ENCODE measurements around the gene PAPSS1. TPM values are rescaled to one million over a fixed set of nuclear protein-coding genes. Genes with fewer than 3 reads are reported as not detected.
A peak's percentile ranks its signal among the peaks of the same experiment; 100 is the strongest.
"Not testable (repeated sequence)": the region's sequence is repeated elsewhere in the genome, so short reads cannot be mapped to it uniquely, and the experiment has no call there.

Gene PAPSS1
- total and polyA plus RNA-seq, 2 experiments from 2014 or later, result 69.6 to 69.9 TPM

DNA sequence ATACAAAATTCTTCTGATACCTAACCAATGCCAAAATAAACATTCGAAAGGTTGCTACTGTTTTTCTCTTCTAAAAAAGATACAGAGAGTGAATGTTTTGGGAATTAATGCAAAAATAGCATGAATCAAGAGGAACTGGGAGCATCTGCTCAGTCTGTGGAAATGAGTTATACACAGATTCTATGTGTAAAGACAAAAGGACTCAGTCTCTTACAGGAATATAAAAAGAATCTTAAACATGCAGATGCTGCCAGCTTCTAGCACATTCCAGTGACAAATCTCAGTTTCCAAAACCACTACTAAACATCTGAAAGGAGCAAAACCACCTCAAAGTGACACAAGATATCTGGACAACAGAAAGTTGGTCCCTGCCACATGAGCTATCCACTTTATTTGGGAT is 55.0 kb downstream of the PAPSS1 start:
- H3K4me1 ChIP-seq (ENCODE audit: insufficient read depth), result peaks cover 20% of the 10 kb centered on the region
- peak overlapping the region; percentile 13; the same call in 1 of the 2 replicates for H3K4me3 ChIP-seq
- H3F3A ChIP-seq (ENCODE audit: insufficient read depth), result peaks cover 9% of the 10 kb centered on the region; the same call in 1 of the 2 replicates
- in situ Hi-C loops (cut with MboI), result loop anchor here (25.0 kb wide), 2 partner anchors 278 to 628 kb away; partner anchors contain the start of gene DKK2
- peak overlapping the region; percentile 32; the same call in 1 of the 2 replicates for H3K9ac ChIP-seq
- H3K9me2 ChIP-seq (ENCODE audit: insufficient read depth), result no peaks in the 10 kb centered on the region
- H4K20me1 ChIP-seq (ENCODE audit: insufficient read depth), result no peaks in the 10 kb centered on the region
- peak overlapping the region; percentile 52 for H3K4me2 ChIP-seq (ENCODE audit: unreplicated experiment)
- H3K27ac ChIP-seq, result peak overlapping the region; percentile 35
- peaks cover 5% of the 10 kb centered on the region; the same call in 1 of the 2 replicates for H3K79me2 ChIP-seq (ENCODE audit: insufficient read depth)
- no peaks in the 10 kb centered on the region for H3K9me3 ChIP-seq (ENCODE audit: low read depth)
- no peaks in the 10 kb centered on the region for H3K27me3 ChIP-seq (replicated peaks; ENCODE audit: insufficient read depth)
- no peaks in the 10 kb centered on the region for H3K36me3 ChIP-seq (ENCODE audit: low read depth)
- TF ChIP-seq EZH2 (IDR thresholded peaks at IDR 0.05; ENCODE audit: insufficient read depth, poor library complexity, severe bottlenecking), result no peak
- 0 out of 2 replicates have a peak, but pooled peaks have one; percentile 11 for TF ChIP-seq EZH2phosphoT487 (IDR thresholded peaks at IDR 0.05; ENCODE audit: insufficient read depth, low read depth)
- 4 to 17% methylated on average over 1 of the region's 1 CpG for whole genome bisulfite sequencing, 2 experiments (ENCODE audit: low coverage in 1 of 2, low lambda C conversion rate in 2 of 2, missing lambda C conversion rate in 2 of 2)
- 0 out of 2 replicates have a peak overlapping the region, but pooled peaks have one; percentile 34 for H2AFZ ChIP-seq
- DNase-seq, result peak; percentile 45

DNA sequence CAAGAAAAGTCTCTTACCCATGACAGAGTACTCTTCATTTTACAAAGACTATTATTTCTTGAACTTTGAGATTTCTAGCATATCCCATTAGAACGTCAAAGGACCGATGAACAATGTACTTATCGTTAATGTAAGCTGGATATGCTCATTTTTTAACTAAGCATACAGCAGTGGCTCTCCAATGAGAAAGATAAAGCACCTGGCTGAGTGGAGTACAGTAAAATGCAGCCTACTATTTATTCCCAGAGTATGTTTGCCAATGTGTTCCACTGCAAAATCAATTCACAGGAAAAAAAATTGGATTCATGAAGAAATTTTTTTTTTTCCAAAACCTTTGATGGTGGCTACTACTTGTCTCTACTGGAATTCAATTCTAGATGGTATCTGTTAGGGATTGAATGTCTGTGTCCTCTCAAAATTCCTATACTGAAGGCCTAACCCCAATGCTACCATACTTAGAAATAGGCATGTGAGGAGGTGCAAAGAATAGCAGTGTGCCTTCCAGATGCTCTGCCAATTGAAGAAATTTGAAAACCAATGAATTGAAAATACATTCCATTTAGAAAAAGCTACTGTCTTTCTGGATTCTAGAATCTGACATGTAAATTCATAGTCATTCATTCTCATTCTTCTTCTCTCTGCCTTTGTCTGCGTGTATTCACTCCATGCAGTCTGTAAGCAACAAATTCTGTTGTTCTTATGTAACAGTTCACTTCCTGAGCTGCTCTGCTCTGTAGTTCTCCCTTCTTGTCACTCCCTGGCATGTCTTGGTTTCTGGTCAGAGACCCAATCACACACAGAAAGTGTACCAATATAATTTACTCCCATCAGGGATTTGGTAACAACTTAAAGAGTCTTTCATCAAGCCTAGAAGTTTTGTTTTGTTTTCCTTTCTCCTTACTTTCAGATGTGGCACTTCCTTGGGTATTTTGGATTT is 61.4 kb downstream of the PAPSS1 start:
- TF ChIP-seq EZH2phosphoT487 (IDR thresholded peaks at IDR 0.05; ENCODE audit: insufficient read depth, low read depth) (no peak), EZH2 (IDR thresholded peaks at IDR 0.05; ENCODE audit: insufficient read depth, poor library complexity, severe bottlenecking) (no peak)
- Histone ChIP-seq H2AFZ (no peak overlapping the region), H3K9me3 (ENCODE audit: low read depth) (no peaks in the 10 kb centered on the region), H3K79me2 (ENCODE audit: insufficient read depth) (peaks cover 5% of the 10 kb centered on the region; the same call in 1 of the 2 replicates), H3F3A (ENCODE audit: insufficient read depth) (no peaks in the 10 kb centered on the region), H3K9me2 (ENCODE audit: insufficient read depth) (no peaks in the 10 kb centered on the region), H3K9ac (no peak overlapping the region), H4K20me1 (ENCODE audit: insufficient read depth) (no peaks in the 10 kb centered on the region), H3K4me1 (ENCODE audit: insufficient read depth) (no peaks in the 10 kb centered on the region), H3K36me3 (ENCODE audit: low read depth) (peaks cover 5% of the 10 kb centered on the region; the same call in 1 of the 2 replicates), H3K27me3 (replicated peaks; ENCODE audit: insufficient read depth) (no peaks in the 10 kb centered on the region), H3K4me2 (ENCODE audit: unreplicated experiment) (no peak overlapping the region), H3K27ac (no peak overlapping the region), H3K4me3 (no peak overlapping the region)
- DNase-seq, result no peak
- WGBS, 2 experiments (ENCODE audit: low coverage in 1 of 2, low lambda C conversion rate in 2 of 2, missing lambda C conversion rate in 2 of 2), result 77 to 83% methylated on average over 4 of the region's 4 CpGs
- in situ Hi-C loops (cut with MboI), result loop anchor here (25.0 kb wide), 2 partner anchors 271 to 621 kb away; partner anchors contain the start of gene DKK2

DNA sequence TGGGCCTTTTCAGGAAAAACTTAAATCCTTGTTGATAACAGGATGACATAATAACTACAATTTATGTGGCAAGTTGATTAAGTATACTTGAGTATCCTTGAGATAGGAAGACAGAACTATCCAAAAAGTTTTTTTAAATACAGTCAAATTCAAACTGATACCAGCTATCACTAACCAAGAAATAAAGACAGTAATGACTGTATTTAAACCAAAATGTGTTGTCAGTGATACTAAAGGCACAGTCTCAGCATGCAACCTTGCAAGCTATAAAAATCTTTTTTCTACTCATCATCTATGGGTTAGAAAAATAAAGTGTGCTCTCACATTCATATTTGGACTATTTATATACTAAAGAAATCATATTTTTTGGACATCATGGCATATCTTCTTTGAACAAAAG is 64.7 kb downstream of the PAPSS1 start:
- no peaks in the 10 kb centered on the region for H3K9me2 ChIP-seq (ENCODE audit: insufficient read depth)
- no peaks in the 10 kb centered on the region for H4K20me1 ChIP-seq (ENCODE audit: insufficient read depth)
- no peaks in the 10 kb centered on the region for H3F3A ChIP-seq (ENCODE audit: insufficient read depth)
- no peak for TF ChIP-seq EZH2 (IDR thresholded peaks at IDR 0.05; ENCODE audit: insufficient read depth, poor library complexity, severe bottlenecking)
- TF ChIP-seq EZH2phosphoT487 (IDR thresholded peaks at IDR 0.05; ENCODE audit: insufficient read depth, low read depth), result no peak
- no peaks in the 10 kb centered on the region for H3K27me3 ChIP-seq (replicated peaks; ENCODE audit: insufficient read depth)
- no peak overlapping the region for H3K9ac ChIP-seq
- H3K4me2 ChIP-seq (ENCODE audit: unreplicated experiment), result no peak overlapping the region
- in situ Hi-C loops (cut with MboI), result loop anchor here (25.0 kb wide), 2 partner anchors 268 to 618 kb away; partner anchors contain the start of gene DKK2
- 0 out of 2 replicates have a peak, but pooled peaks cover under 1% of the 10 kb centered on the region for H3K4me1 ChIP-seq (ENCODE audit: insufficient read depth)
- H3K27ac ChIP-seq, result no peak overlapping the region
- no peak overlapping the region for H3K4me3 ChIP-seq
- H3K79me2 ChIP-seq (ENCODE audit: insufficient read depth), result no peaks in the 10 kb centered on the region
- no peak overlapping the region for H2AFZ ChIP-seq
- DNase-seq, result no peak
- H3K9me3 ChIP-seq (ENCODE audit: low read depth), result no peaks in the 10 kb centered on the region
- H3K36me3 ChIP-seq (ENCODE audit: low read depth), result peaks cover 27% of the 10 kb centered on the region

DNA sequence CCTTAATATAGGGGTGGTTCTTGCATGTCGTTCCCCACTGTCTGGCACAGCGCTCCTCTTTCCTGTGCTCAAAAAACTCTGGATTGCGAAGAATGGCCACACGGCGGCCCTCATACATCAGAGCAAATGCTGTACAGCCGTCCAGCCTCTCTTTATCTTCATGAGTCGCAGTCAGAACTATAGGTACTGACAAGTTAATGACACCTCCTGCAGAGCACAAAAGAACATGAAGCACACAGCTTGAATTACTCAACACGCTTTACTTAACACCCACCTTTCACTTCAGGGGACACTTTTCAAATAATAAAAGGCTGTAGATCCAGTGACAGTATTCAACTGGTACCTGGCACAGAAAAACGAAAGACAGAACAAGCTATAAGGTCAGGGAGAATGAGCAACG is 65.3 kb downstream of the PAPSS1 start:
- H3K4me3 ChIP-seq, result no peak overlapping the region
- no peaks in the 10 kb centered on the region for H3F3A ChIP-seq (ENCODE audit: insufficient read depth)
- H4K20me1 ChIP-seq (ENCODE audit: insufficient read depth), result no peaks in the 10 kb centered on the region
- H3K27ac ChIP-seq, result no peak overlapping the region
- 81 to 83% methylated on average over 10 of the region's 10 CpGs for WGBS, 2 experiments (ENCODE audit: low coverage in 1 of 2, low lambda C conversion rate in 2 of 2, missing lambda C conversion rate in 2 of 2)
- H3K27me3 ChIP-seq (replicated peaks; ENCODE audit: insufficient read depth), result no peaks in the 10 kb centered on the region
- no peak overlapping the region for H3K4me2 ChIP-seq (ENCODE audit: unreplicated experiment)
- H3K4me1 ChIP-seq (ENCODE audit: insufficient read depth), result peaks cover 6% of the 10 kb centered on the region; the same call in 1 of the 2 replicates
- no peaks in the 10 kb centered on the region for H3K9me2 ChIP-seq (ENCODE audit: insufficient read depth)
- no peak overlapping the region for H2AFZ ChIP-seq
- no peaks in the 10 kb centered on the region for H3K79me2 ChIP-seq (ENCODE audit: insufficient read depth)
- H3K9me3 ChIP-seq (ENCODE audit: low read depth), result no peaks in the 10 kb centered on the region
- in situ Hi-C loops (cut with MboI), result loop anchor here (25.0 kb wide), 2 partner anchors 267 to 617 kb away; partner anchors contain the start of gene DKK2
- DNase-seq, result no peak
- TF ChIP-seq EZH2 (IDR thresholded peaks at IDR 0.05; ENCODE audit: insufficient read depth, poor library complexity, severe bottlenecking) (no peak), EZH2phosphoT487 (IDR thresholded peaks at IDR 0.05; ENCODE audit: insufficient read depth, low read depth) (no peak)
- no peak overlapping the region for H3K9ac ChIP-seq
- H3K36me3 ChIP-seq (ENCODE audit: low read depth), result peaks cover 27% of the 10 kb centered on the region

DNA sequence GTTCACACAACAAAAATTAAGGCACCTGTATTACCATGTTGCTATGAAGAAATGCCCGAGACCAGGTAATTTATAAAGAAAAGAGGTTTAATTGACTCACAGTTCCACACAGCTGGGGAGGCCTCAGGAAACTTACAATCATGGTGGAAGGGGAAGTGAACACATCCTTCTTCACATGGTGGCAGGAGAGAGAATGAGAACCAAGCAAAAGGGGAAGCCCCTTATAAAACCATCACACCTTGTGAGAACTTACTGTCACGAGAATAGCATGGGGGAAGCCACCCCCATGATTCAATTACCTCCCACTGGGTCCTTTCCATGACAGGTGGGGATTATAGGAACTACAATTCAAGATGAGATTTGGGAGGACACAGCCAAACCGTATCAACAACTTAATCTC is 68.6 kb downstream of the PAPSS1 start:
- not testable (repeated sequence) for DNase-seq; H4K20me1 ChIP-seq (ENCODE audit: insufficient read depth); H3K4me2 ChIP-seq (ENCODE audit: unreplicated experiment); H3K9me2 ChIP-seq (ENCODE audit: insufficient read depth); H3K4me1 ChIP-seq (ENCODE audit: insufficient read depth); H3K79me2 ChIP-seq (ENCODE audit: insufficient read depth); H3K4me3 ChIP-seq; H3K27me3 ChIP-seq (replicated peaks; ENCODE audit: insufficient read depth); H3K9ac ChIP-seq; H2AFZ ChIP-seq; H3F3A ChIP-seq (ENCODE audit: insufficient read depth); H3K9me3 ChIP-seq (ENCODE audit: low read depth); H3K27ac ChIP-seq
- 86 to 87% methylated on average over 3 of the region's 3 CpGs for WGBS, 2 experiments (ENCODE audit: low coverage in 1 of 2, low lambda C conversion rate in 2 of 2, missing lambda C conversion rate in 2 of 2)
- in situ Hi-C loops (cut with MboI), result loop anchor here (25.0 kb wide), 2 partner anchors 264 to 614 kb away; partner anchors contain the start of gene DKK2
- H3K36me3 ChIP-seq (ENCODE audit: low read depth), result peaks cover 22% of the 10 kb centered on the region

Data from GM23248 (cell line).